Panc1 (cell line): Measurements from ENCODE around the gene RBMS3. TPM values are rescaled to one million over a fixed set of nuclear protein-coding genes. Genes with fewer than 3 reads are reported as not detected.

Source experiments
- ATAC-seq: fragments of 200-7000 bp; cut with Tn5 transposase; 2 replicates; pipeline ENCODE4 v1.9.1; 2020; ENCODE audit warnings: mild to moderate bottlenecking, moderate library complexity
- BruUV-seq: library from RNA; stranded (reverse); fragments of 400-500 nt; replicated peaks from 2 replicates; lab custom pipeline; 2021; lab: Mats Ljungman, UMichigan
- CTCF ChIA-PET: fragments of 300-600 bp; sonication (Branson Sonifier 250); formaldehyde crosslinking; loops from one replicate; lab custom pipeline; 2022; ENCODE audit warnings: antibody characterized with exemption; lab: Charles Lee
- POLR2A ChIA-PET: fragments of 300-600 bp; sonication (Branson Sonifier 250); formaldehyde crosslinking; loops from one replicate; lab custom pipeline; 2022; ENCODE audit warnings: antibody characterized with exemption; lab: Charles Lee
- DNase-seq: peaks from one replicate; pipeline ENCODE4 v3.0.0-alpha.2; 2010; ENCODE audit warnings: low read depth, low spot score
- H3K27ac ChIP-seq: 2 replicates; pipeline ENCODE4 v1.5.1; 2011; ENCODE audit warnings: mild to moderate bottlenecking, low read length, inconsistent platforms
- H3K27me3 ChIP-seq: fragments of 200-500 bp; sonication (Bioruptor generic); 2 replicates; pipeline ENCODE4 v1.6.0; 2014; ENCODE audit warnings: low read length, inconsistent platforms; ENCODE audit not compliant: control insufficient read depth, insufficient read depth
- H3K36me3 ChIP-seq: fragments of 200-500 bp; sonication (Bioruptor generic); 2 replicates; pipeline ENCODE4 v1.5.1; 2014; ENCODE audit warnings: inconsistent platforms, mild to moderate bottlenecking, low read length, moderate library complexity; ENCODE audit not compliant: control insufficient read depth, insufficient read depth
- H3K4me1 ChIP-seq: 2 replicates; pipeline ENCODE4 v1.5.1; 2011; ENCODE audit warnings: inconsistent platforms, mild to moderate bottlenecking, low read length, moderate library complexity; ENCODE audit not compliant: control insufficient read depth, insufficient read depth
- H3K4me3 ChIP-seq, 2 experiments: 2 replicates each; pipeline ENCODE4 v1.5.1; 2011 to 2012; ENCODE audit warnings: low read depth in 2 of 2, low read length in 2 of 2, mild to moderate bottlenecking in 2 of 2, inconsistent platforms in 1 of 2, moderate library complexity in 1 of 2
- H3K9me3 ChIP-seq: fragments of 200-500 bp; sonication (Bioruptor generic); 2 replicates; pipeline ENCODE4 v1.5.1; 2014; ENCODE audit warnings: low read depth, mild to moderate bottlenecking, inconsistent platforms, low read length, moderate library complexity; ENCODE audit not compliant: control insufficient read depth, insufficient read depth
- POLR2AphosphoS5 ChIP-seq: IDR thresholded peaks from 2 replicates; pipeline ENCODE4 v1.6.1; 2012; ENCODE audit warnings: mild to moderate bottlenecking, low read depth, low read length, moderate library complexity
- REST ChIP-seq, 2 experiments: IDR thresholded peaks; 2 replicates each; pipeline ENCODE4 v1.6.1; 2011 to 2012; ENCODE audit warnings: low read depth in 2 of 2, control low read depth in 1 of 2, low read length in 1 of 2, mild to moderate bottlenecking in 1 of 2, moderate library complexity in 1 of 2; ENCODE audit not compliant: insufficient read depth in 1 of 2
- SIN3A ChIP-seq: IDR thresholded peaks from 2 replicates; pipeline ENCODE4 v1.6.1; 2012; ENCODE audit warnings: low read depth, mild to moderate bottlenecking, low read length, moderate library complexity, borderline replicate concordance; ENCODE audit not compliant: insufficient read depth
- TCF7L2 ChIP-seq: IDR thresholded peaks from 2 replicates; pipeline ENCODE4 v1.6.1; 2011; ENCODE audit warnings: mild to moderate bottlenecking, low read depth, low read length, inconsistent platforms
- in situ Hi-C: cut with HindIII; loops from 2 replicates; pipeline ENCODE4 v1.10.0; 2016; ENCODE audit warnings: low sequenced_read_pairs, low pct_unique_long_range_greater_than_20kb
- intact Hi-C: fragments of 100-400 bp; cut with micrococcal nuclease; formaldehyde crosslinking; loops from one replicate; pipeline ENCODE4 v1.10.0; 2022; ENCODE audit not compliant: unreplicated experiment
- total RNA-seq: library from RNA; stranded (reverse); gene quantifications from one replicate; pipeline ENCODE4 v1.2.1, GENCODE V29; 2021; ENCODE audit not compliant: unreplicated experiment
- TF ChIP-seq, protein P1 (sequence below): fragments of 450-650 bp; IDR thresholded peaks from 2 replicates; pipeline ENCODE4 v1.5.1; 2017; ENCODE audit warnings: mild to moderate bottlenecking

RBMS3 gene
- total RNA-seq, 1 experiment from 2014 or later, result 1.1 TPM

- Histone ChIP-seq H3K36me3 (no peaks in the 10 kb centered on the region), H3K4me1 (no peaks in the 10 kb centered on the region), H3K9me3 (no peaks in the 10 kb centered on the region), H3K4me3 (no peak overlapping the region), H3K27me3 (no peaks in the 10 kb centered on the region), H3K27ac (no peak overlapping the region)
- intact Hi-C loops (no loop called here), in situ Hi-C loops (no loop called here)
- CTCF ChIA-PET, result no interaction called here
- POLR2A ChIA-PET, result no interaction called here
- DNase-seq (no peak), ATAC-seq (no peak)
- BruUV-seq, result no TSS peak
- TF ChIP-seq SIN3A (no peak), REST (IDR thresholded peaks at IDR 0.05; ENCODE audit: insufficient read depth in 1 of 2, low read depth in 2 of 2, low read length in 1 of 2) (no peak), POLR2AphosphoS5 (no peak)
- TF ChIP-seq, protein P1, sequence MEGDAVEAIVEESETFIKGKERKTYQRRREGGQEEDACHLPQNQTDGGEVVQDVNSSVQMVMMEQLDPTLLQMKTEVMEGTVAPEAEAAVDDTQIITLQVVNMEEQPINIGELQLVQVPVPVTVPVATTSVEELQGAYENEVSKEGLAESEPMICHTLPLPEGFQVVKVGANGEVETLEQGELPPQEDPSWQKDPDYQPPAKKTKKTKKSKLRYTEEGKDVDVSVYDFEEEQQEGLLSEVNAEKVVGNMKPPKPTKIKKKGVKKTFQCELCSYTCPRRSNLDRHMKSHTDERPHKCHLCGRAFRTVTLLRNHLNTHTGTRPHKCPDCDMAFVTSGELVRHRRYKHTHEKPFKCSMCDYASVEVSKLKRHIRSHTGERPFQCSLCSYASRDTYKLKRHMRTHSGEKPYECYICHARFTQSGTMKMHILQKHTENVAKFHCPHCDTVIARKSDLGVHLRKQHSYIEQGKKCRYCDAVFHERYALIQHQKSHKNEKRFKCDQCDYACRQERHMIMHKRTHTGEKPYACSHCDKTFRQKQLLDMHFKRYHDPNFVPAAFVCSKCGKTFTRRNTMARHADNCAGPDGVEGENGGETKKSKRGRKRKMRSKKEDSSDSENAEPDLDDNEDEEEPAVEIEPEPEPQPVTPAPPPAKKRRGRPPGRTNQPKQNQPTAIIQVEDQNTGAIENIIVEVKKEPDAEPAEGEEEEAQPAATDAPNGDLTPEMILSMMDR, result no peak
Observed at GRCh38 chr3:29527246-29527645, 246.4 kb downstream of the RBMS3 start.

GRCh38 chr3:29531644-29532043 is 250.8 kb downstream of the RBMS3 start:
- intact Hi-C loops, result no loop called here
- no TSS peak for BruUV-seq
- no peaks in the 10 kb centered on the region for H3K4me1 ChIP-seq
- no peak for TF ChIP-seq REST (IDR thresholded peaks at IDR 0.05; ENCODE audit: insufficient read depth in 1 of 2, low read depth in 2 of 2, low read length in 1 of 2)
- TF ChIP-seq TCF7L2, result no peak
- in situ Hi-C loops, result no loop called here
- H3K27me3 ChIP-seq, result no peaks in the 10 kb centered on the region
- CTCF ChIA-PET, result no interaction called here
- no peak overlapping the region for H3K4me3 ChIP-seq
- DNase-seq, result no peak
- H3K36me3 ChIP-seq, result no peaks in the 10 kb centered on the region
- no peaks in the 10 kb centered on the region for H3K9me3 ChIP-seq
- H3K27ac ChIP-seq, result no peak overlapping the region
- POLR2A ChIA-PET, result no interaction called here
- ATAC-seq, result no peak
